Right lobe of liver (tissue), 6 donors: Measurements from ENCODE around the gene PTCH2. TPM values are rescaled to one million over a fixed set of nuclear protein-coding genes. Genes with fewer than 3 reads are reported as not detected.
"Not testable (repeated sequence)": the region's sequence is repeated elsewhere in the genome, so short reads cannot be mapped to it uniquely, and the experiment has no call there.

Experiments
- ATAC-seq, 4 donors: fragments of 200-7000 bp; cut with Tn5 transposase; one replicate each; pipeline ENCODE4 v1.9.1; 2020; ENCODE audit warnings: mild to moderate bottlenecking in 4 of 4, moderate library complexity in 4 of 4
- DNase-seq, 3 donors: peaks; one replicate each; pipeline ENCODE4 v3.0.0-alpha.2; 2020
- H3K27ac ChIP-seq, 3 donors: fragments of 200-600 bp; one replicate each; pipeline ENCODE4 v1.8.0; 2022
- H3K27me3 ChIP-seq, 2 donors: fragments of 200-600 bp; one replicate each; pipeline ENCODE4 v1.8.0; 2022
- H3K36me3 ChIP-seq, 4 donors: fragments of 200-600 bp; sonication (generic) in 1 of 4; one replicate each; pipeline versions ENCODE4 v1.5.1 to v1.8.0; 2017 to 2022; ENCODE audit warnings: control low read depth in 1 of 4
- H3K4me1 ChIP-seq, 4 donors: fragments of 200-600 bp; sonication (generic) in 1 of 4; one replicate each; pipeline versions ENCODE4 v1.5.1 to v1.8.0; 2017 to 2022; ENCODE audit warnings: control low read depth in 1 of 4
- H3K4me3 ChIP-seq, 3 donors: fragments of 200-600 bp; one replicate each; pipeline ENCODE4 v1.8.0; 2022
- H3K9me3 ChIP-seq, 4 donors: fragments of 200-600 bp; sonication (generic) in 1 of 4; one replicate each; pipeline versions ENCODE4 v1.5.1 to v1.8.0; 2017 to 2022; ENCODE audit warnings: control low read depth in 1 of 4
- POLR2A ChIP-seq: fragments of 450-650 bp; IDR thresholded peaks from one replicate; pipeline ENCODE4 v1.6.1; 2017; ENCODE audit warnings: antibody characterized with exemption, mild to moderate bottlenecking
- WGBS: methylation state at CpG from one replicate; pipeline ENCODE4 v1.1.6; 2018; ENCODE audit warnings: low coverage, low lambda C conversion rate; ENCODE audit not compliant: insufficient coverage; ENCODE audit errors: missing lambda C conversion rate; 5-methylcytosine and 5-hydroxymethylcytosine counted together
- intact Hi-C, 2 donors: fragments of 100-400 bp; cut with DNase I; formaldehyde crosslinking; loops; one replicate each; pipeline versions ENCODE4 v1.11.2 to v1.14.1; 2022
- total RNA-seq, 6 experiments: library from RNA; depleted of rRNA in 2 of 6; stranded (reverse); fragments of >200 nt in 2 of 6; fragmentation: NEBNext Ultra II Directional in 3 of 6; extraction: Animal tissue kit (Norgen Biotek cat#: 25700) in 3 of 6; gene quantifications; one replicate each; pipeline versions ENCODE4 v1.1.0 to v1.2.4, GENCODE V29; 2016 to 2023
- TF ChIP-seq, protein P1 (sequence below), 4 donors: fragments of 200-600 bp in 3 of 4; fragments of 450-650 bp in 1 of 4; IDR thresholded peaks; one replicate each; pipeline versions ENCODE4 v1.5.1 to v1.8.0; 2016 to 2022; ENCODE audit warnings: antibody characterized with exemption in 4 of 4, mild to moderate bottlenecking in 2 of 4
- donor health status: DM: no; HTN: yes; CAD: no.
- donor health status: DM: no; HTN: no; CAD: no.
- donor health status: DM: no; HTN: no; CAD: no.
- donor health status: DM: no; HTN: yes; CAD: no.
- donor health status: DM: no; HTN: yes; CAD: no.

The PTCH2 gene
- total RNA-seq, 6 experiments from 2014 or later, result 0.19 to 0.68 (median 0.35) TPM

DNA sequence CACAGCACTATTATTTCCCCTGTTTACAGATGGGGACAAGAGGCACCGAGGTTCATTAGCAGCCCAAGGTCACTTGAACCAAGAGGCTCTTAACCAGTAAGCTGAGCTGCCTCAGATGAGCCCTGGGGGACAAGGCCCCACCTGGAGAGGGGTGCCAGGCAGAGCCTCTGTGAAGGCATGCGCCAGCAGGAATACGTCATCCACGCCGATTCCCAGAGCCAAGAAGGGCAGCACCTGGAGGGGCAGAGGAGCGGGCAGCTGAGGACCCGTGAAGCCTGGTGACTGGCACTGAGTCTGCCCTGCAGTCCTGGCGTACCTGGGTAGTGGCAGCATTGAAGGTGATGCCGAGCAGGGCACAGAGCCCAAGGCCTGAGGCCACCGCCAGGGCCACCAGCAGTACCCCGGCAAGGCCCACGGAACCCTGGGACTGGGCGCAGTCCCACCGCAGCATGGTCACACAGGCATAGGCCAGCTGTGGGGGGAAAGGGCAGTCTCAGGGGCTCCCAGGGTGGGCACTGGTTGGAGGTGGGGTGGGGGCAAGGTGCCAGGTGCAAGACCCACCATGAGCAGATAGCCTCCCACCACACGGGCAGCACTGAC lies 14.1 kb downstream of the PTCH2 start:
- H3K27ac ChIP-seq, result no peak overlapping the region
- no CpG with 5 or more reads among the region's 15 CpGs for WGBS
- DNase-seq (peak in 1 of 3 donors; percentile 45), ATAC-seq (no peak)
- H3K27me3 ChIP-seq, result no peaks in the 10 kb centered on the region
- no peak for TF ChIP-seq POLR2A
- TF ChIP-seq, protein P1, sequence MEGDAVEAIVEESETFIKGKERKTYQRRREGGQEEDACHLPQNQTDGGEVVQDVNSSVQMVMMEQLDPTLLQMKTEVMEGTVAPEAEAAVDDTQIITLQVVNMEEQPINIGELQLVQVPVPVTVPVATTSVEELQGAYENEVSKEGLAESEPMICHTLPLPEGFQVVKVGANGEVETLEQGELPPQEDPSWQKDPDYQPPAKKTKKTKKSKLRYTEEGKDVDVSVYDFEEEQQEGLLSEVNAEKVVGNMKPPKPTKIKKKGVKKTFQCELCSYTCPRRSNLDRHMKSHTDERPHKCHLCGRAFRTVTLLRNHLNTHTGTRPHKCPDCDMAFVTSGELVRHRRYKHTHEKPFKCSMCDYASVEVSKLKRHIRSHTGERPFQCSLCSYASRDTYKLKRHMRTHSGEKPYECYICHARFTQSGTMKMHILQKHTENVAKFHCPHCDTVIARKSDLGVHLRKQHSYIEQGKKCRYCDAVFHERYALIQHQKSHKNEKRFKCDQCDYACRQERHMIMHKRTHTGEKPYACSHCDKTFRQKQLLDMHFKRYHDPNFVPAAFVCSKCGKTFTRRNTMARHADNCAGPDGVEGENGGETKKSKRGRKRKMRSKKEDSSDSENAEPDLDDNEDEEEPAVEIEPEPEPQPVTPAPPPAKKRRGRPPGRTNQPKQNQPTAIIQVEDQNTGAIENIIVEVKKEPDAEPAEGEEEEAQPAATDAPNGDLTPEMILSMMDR (IDR thresholded peaks at IDR 0.05), result no peak
- H3K4me1 ChIP-seq, result no peaks in the 10 kb centered on the region
- H3K4me3 ChIP-seq, result no peak overlapping the region
- H3K9me3 ChIP-seq, result no peaks in the 10 kb centered on the region
- no peaks in the 10 kb centered on the region for H3K36me3 ChIP-seq
- intact Hi-C loops, result loop anchor here in 1 of 2 donors (5.0 kb wide), 1 partner anchor 37 kb away; no protein-coding TSS in a partner anchor

DNA sequence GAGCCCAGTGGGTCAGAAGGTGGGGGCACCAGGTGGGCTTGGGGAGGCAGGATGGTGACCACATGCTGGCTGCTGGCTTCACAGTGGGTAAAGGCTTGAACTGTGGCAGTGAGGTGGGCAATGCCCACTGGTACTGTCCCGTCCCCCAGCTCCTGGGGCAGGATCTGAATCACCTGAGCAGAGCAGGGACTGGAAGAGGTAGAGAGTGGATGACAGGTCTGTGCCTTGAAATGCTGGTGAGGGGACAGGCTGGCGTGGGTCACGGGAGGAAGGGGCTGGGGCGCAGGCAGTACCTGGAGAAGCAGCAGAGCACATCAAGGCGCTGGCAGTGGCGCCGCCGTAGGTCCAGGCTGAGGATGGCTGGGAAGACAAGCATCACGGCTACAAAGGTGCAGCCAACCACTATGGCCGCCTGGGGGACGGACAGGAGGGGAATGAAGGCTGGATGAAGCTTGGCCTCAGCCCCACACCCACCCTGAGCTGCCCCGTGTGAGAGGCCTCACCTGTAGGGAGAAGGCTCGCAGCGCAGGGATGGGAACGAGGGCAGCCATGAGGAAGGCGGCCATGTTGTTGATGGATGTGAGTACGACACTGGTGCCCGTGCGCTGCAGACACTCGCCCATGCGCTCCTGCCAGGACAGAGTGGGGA lies 14.9 kb downstream of the PTCH2 start:
- WGBS, result 84% methylated on average over 7 of the region's 21 CpGs
- Histone ChIP-seq H3K4me1 (no peaks in the 10 kb centered on the region), H3K4me3 (no peak overlapping the region), H3K36me3 (no peaks in the 10 kb centered on the region), H3K27ac (no peak overlapping the region), H3K9me3 (no peaks in the 10 kb centered on the region), H3K27me3 (no peaks in the 10 kb centered on the region)
- DNase-seq (peak in 1 of 3 donors; percentile 54), ATAC-seq (no peak)
- TF ChIP-seq POLR2A, result no peak
- TF ChIP-seq, protein P1 (IDR thresholded peaks at IDR 0.05), result no peak
- intact Hi-C loops, result loop anchor here in 1 of 2 donors (5.0 kb wide), 1 partner anchor 36 kb away; no protein-coding TSS in a partner anchor

DNA sequence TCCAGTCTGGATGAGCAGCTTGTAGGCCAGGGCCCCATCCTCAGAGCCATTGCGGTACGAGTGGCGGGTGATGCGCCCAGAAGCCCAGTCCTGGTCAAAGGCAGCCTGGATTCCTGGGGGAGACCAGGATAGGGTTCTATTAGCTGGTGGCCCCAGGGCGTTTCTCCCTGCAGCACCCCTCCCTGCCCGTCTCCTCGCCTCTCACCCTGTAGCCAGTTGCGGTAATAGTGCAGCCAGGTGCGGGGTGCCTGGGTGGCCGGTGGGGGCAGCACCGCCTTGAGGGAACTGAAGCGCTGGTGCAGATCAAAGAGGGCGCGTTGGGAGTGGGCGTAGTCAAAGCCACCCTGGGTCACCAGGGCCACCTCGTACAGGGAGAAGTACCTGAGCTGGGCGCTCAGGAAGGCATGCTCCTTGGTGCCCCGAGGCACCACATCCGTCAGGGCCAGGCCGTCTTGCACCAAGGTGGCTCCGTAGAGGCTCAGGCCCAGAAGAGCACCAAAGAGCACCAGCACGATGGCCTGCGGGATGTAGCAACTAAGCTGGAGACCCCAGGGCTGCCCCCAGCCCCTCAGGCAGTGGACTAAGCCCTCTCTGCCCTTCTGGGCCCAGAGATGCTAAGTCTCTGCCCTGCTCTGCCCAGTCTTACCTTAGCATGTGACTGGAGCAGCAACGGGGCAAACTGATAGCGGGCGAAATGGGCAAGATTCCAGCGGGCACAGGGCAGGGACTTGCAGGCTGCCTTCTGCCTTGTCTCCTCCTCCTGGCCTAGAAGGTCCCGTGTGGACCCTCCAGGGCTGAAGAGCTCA lies 15.7 kb downstream of the PTCH2 start:
- H3K9me3 ChIP-seq, result no peaks in the 10 kb centered on the region
- no peaks in the 10 kb centered on the region for H3K36me3 ChIP-seq
- DNase-seq (peak in 1 of 3 donors; percentile 50), ATAC-seq (no peak)
- 0% methylated on average over 1 of the region's 28 CpGs for WGBS
- no peak for TF ChIP-seq POLR2A
- TF ChIP-seq, protein P1 (IDR thresholded peaks at IDR 0.05), result no peak
- no peak overlapping the region for H3K4me3 ChIP-seq
- H3K4me1 ChIP-seq, result no peaks in the 10 kb centered on the region
- H3K27me3 ChIP-seq, result no peaks in the 10 kb centered on the region
- intact Hi-C loops, result loop anchor here in 1 of 2 donors (5.0 kb wide), 1 partner anchor 35 kb away; no protein-coding TSS in a partner anchor
- H3K27ac ChIP-seq, result no peak overlapping the region

DNA sequence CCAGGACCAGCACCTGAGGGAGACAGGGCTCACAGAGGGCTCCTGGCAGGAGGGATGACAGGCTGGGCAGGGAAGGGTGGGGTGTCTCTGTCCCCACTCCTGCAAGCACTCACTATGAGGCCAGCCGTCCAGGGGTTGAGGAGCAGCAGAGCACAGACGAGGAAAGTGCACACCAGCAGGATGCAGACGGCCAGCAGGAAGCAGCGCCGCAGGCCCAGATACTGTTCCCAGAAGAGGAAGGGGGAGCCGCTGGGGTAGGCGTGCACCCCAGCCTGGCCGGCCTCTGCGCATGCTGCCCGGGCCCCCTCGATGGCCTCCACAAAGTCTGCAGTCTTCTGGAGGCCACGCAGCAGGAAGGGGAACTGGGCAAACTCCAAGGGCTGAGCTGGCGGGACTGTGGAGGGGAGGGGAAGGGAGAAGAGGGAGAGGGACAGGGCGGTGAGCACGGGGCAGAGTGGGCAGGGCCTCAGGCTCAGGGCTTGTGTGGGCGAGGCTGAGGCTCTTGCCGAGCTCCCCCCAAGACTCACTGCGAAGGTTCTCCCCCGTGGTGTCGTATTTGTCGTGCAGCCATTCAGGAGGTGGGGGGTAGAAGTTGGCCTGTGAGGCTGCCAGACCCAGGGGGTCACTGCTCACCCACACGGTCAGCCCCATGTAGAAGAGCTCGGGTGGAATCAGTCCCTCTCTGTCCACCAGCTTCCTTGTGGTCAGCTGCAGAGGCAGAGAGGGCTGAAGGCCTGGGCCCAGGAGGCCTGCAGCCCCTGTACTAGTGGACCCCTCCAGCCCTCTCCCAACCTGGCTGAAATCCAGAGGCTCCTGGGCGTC lies 16.5 kb downstream of the PTCH2 start:
- Histone ChIP-seq H3K36me3 (no peaks in the 10 kb centered on the region), H3K4me3 (no peak overlapping the region), H3K4me1 (no peaks in the 10 kb centered on the region), H3K27ac (peak overlapping the region in 1 of 3 donors; percentile 28), H3K27me3 (no peaks in the 10 kb centered on the region), H3K9me3 (no peaks in the 10 kb centered on the region)
- ATAC-seq, result peak; percentile 63 to 84 (median 74)
- DNase-seq, result peak in 2 of 3 donors; percentile 68 to 77
- WGBS, result 49% methylated on average over 7 of the region's 24 CpGs
- intact Hi-C loops, result loop anchor here in 1 of 2 donors (5.0 kb wide), 1 partner anchor 34 kb away; no protein-coding TSS in a partner anchor
- TF ChIP-seq, protein P1 (IDR thresholded peaks at IDR 0.05), result no peak
- no peak for TF ChIP-seq POLR2A

DNA sequence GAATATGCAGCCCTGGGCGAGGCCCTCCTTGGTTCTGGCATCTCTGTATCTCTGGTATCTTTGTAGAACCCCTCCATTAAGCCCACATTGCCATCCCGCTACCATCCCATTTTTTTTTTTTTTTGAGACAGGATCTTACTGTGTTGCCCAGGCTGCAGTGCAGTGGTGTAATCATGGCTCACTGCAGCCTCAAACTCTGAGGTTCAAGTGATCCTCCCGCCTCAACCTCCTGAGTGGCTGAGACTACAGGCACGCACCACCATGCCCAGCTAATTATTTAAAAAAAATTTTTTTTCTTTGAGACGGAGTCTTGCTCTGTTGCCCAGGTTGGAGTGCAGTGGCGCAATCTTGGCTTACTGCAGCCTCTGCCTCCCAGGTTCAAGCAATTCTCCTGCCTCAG lies 18.7 kb downstream of the PTCH2 start:
- H3K4me3 ChIP-seq, H3K36me3 ChIP-seq, ATAC-seq, H3K27me3 ChIP-seq, H3K4me1 ChIP-seq, H3K9me3 ChIP-seq, H3K27ac ChIP-seq, intact Hi-C loops: not testable (repeated sequence)
- WGBS, result 82% methylated on average over 5 of the region's 6 CpGs
- peak in 1 of 3 donors; percentile 15 for DNase-seq
